Measurements from ENCODE around the gene GZF1. TPM values are rescaled to one million over a fixed set of nuclear protein-coding genes. Genes with fewer than 3 reads are reported as not detected.

GZF1 gene
- total RNA-seq, 1 donor from 2014 or later, result 13.0 TPM

DNA sequence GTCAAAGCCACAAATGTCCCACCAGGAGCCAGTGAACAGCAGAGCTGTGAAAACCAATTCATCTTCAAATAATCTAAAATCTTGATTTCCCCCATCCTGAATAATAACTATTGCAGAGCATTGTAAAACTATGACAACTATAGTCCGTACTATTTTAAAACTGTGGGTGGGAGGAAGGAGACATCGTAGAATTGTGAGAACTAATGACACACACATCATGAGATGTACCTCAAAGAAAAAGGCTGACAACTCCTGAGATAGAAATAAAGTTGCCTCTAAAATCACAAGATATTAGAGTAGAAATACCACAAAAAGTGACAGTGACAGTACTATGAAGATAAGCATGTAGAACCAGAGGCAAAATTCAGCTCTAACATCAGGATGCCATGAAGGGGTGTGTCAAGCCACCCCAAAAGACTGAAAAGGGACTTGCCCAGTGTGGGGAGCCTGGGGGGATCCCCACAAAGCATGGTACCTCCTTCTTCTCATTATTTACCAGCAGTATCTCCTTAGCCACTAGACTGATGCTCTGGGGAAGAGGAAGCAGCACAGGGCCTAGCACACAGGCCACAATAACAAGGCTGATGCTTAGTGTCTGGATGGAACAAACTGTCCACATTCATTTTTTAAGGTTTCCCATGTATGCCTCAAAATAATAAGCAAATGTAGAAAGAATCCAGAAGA is 45.9 kb downstream of the GZF1 start:
- DNase-seq (ENCODE audit: low spot score), result no peak

- DNase-seq (ENCODE audit: low spot score), result no peak
Measured at GRCh38 chr20:23408957-23409356, 47.0 kb downstream of the GZF1 start.

- DNase-seq (ENCODE audit: low spot score), result no peak
Measured at GRCh38 chr20:23409800-23410199, 47.8 kb downstream of the GZF1 start.

GRCh38 chr20:23410916-23411695 is 49.1 kb downstream of the GZF1 start:
- DNase-seq (ENCODE audit: low spot score), result no peak

DNA sequence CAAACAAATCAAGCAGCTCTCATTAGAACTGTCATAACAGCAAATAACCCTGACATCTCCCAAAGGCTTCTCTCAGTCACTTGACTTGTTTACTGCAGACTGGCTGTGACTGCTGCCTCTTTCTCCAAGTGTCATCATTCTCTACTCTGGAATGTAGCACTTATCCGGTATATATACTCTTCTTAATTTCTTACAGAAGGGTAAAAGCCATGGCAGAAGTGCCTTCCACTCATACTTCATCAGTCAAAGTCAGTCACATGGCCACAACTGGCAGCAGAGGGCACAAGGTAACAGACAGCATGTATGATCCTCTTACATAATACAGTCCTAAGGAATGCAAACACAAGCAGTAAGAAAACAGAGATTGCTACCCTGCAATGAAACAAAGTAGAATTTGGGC is 50.0 kb downstream of the GZF1 start:
- DNase-seq (ENCODE audit: low spot score), result no peak

- DNase-seq (ENCODE audit: low spot score), result no peak
Measured at GRCh38 chr20:23413862-23414422, 52.0 kb downstream of the GZF1 start.

GRCh38 chr20:23414526-23415188 is 52.7 kb downstream of the GZF1 start:
- DNase-seq (ENCODE audit: low spot score), result no peak

- no peak for DNase-seq (ENCODE audit: low spot score)
Measured at GRCh38 chr20:23415555-23415954, 53.6 kb downstream of the GZF1 start.

DNA sequence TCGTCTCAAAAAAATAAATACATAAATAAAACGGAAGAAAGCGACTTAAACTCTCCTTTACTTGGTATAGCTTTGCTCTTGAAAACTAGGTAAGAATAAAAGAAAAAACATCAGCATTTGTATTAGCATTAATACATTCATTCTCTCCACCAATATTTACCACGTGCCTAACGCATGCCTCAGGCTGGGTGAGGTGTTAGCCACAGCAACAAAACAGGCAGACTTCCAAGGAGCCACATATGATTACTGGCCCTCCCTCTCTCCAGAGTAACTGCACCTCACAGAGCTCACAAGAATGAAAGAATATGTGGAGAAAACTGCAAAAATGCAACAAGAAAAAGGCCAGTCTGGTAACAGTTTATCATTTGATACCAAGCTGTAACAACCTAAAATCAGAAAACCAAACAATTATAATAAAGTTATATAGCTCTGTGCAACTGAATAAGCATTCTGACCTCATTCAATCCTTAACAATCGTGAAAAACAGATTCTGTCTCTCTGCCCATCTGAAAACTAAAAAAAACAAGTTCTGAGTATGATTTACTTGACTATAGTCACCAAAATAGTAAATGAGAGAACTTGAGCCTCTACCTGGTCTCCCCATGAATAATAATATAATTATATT is 54.1 kb downstream of the GZF1 start:
- no peak for DNase-seq (ENCODE audit: low spot score)

DNA sequence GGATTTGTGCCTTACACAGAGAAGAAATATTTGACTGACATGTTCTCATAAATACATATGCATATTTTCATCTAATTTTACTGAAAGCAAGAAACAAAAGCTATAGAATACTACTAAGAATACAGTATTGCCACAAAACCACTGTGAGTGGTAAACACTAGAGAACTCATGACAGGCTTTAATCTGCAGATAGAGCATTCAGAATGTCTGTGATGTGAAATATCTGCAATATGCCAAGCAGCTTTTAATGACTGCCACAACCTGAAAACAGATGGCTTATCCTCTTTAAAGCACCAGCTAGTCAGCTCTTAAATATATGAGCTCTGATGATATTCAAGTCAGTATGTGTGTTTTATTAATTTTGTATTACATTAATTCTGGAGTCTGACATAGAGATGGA is 55.9 kb downstream of the GZF1 start:
- no peak for DNase-seq (ENCODE audit: low spot score)

- no peak for DNase-seq (ENCODE audit: low spot score)
Measured at GRCh38 chr20:23419657-23419994, 57.6 kb downstream of the GZF1 start.

GRCh38 chr20:23419995-23420901 is 58.3 kb downstream of the GZF1 start:
- DNase-seq (ENCODE audit: low spot score), result peak; percentile 18

- peak; percentile 95 for DNase-seq (ENCODE audit: low spot score)
Measured at GRCh38 chr20:23420943-23421931, 59.3 kb downstream of the GZF1 start, which contains the start of gene NAPB. NAPB (minus strand) TSS chr20:23421488; CDS start chr20:23421402, 86 bp downstream.

Other genes with a start within 250 kb of the GZF1 start
- gene NXT1, start 11.4 kb upstream of the GZF1 start, total RNA-seq, result 10.5 TPM
- 12.4 TPM for gene NAPB, start 59.3 kb downstream of the GZF1 start, total RNA-seq
- not detected for gene CSTL1, start 77.5 kb downstream of the GZF1 start, total RNA-seq
- not detected for gene CST11, start 90.7 kb downstream of the GZF1 start, total RNA-seq
- not detected for gene CST8, start 128.9 kb downstream of the GZF1 start, total RNA-seq
- not detected for gene CST9L, start 206.3 kb downstream of the GZF1 start, total RNA-seq
- not detected for gene CST9, start 243.7 kb downstream of the GZF1 start, total RNA-seq